HG03139 (cell line): ENCODE data around the gene DCUN1D2.

ENCODE experiments used
- ATAC-seq: cut with Tn5 transposase; IDR thresholded peaks from one replicate; pipeline ENCODE4 v1.9.1; 2021; ENCODE audit not compliant: unreplicated experiment

The DCUN1D2 gene

GRCh38 chr13:113412440-113412839 is 78.1 kb downstream of the DCUN1D2 start:
- no peak for ATAC-seq

GRCh38 chr13:113411216-113412023 is 79.1 kb downstream of the DCUN1D2 start:
- no peak for ATAC-seq

- no peak for ATAC-seq
Observed at GRCh38 chr13:113410472-113411201, 79.9 kb downstream of the DCUN1D2 start.

GRCh38 chr13:113408562-113408961 is 81.9 kb downstream of the DCUN1D2 start:
- ATAC-seq = no peak

GRCh38 chr13:113407531-113408393 is 82.7 kb downstream of the DCUN1D2 start:
- ATAC-seq = no peak

GRCh38 chr13:113407103-113407530 is 83.4 kb downstream of the DCUN1D2 start:
- no peak for ATAC-seq

- ATAC-seq = no peak
Observed at GRCh38 chr13:113406321-113407102, 84.0 kb downstream of the DCUN1D2 start.
